WTC11 (cell line): ENCODE results near the gene CACNA2D3. TPM values are rescaled to one million over a fixed set of nuclear protein-coding genes. Genes with fewer than 3 reads are reported as not detected.
A peak's percentile ranks its signal among the peaks of the same experiment; 100 is the strongest.

Experiments used
- AR ChIP-seq: fragments of 250-450 bp; sonication (Bioruptor Pico); IDR thresholded peaks from 2 replicates; pipeline ENCODE4 v1.9.0; 2021; ENCODE audit warnings: mild to moderate bottlenecking
- ATF6 ChIP-seq: sonication (generic); formaldehyde crosslinking; IDR thresholded peaks from 2 replicates; pipeline ENCODE4 v1.8.1; 2023; ENCODE audit warnings: mild to moderate bottlenecking, missing genetic modification reagents
- CDX4 ChIP-seq: fragments of 250-450 bp; sonication (Bioruptor Pico); IDR thresholded peaks from 2 replicates; pipeline ENCODE4 v1.9.0; 2021; ENCODE audit warnings: moderate library complexity, mild to moderate bottlenecking, inconsistent platforms, borderline replicate concordance
- CREM ChIP-seq: sonication (generic); formaldehyde crosslinking; IDR thresholded peaks from 2 replicates; pipeline ENCODE4 v1.8.1; 2022; ENCODE audit warnings: mild to moderate bottlenecking, missing genetic modification reagents, moderate library complexity
- ERG ChIP-seq: fragments of 250-450 bp; sonication (Bioruptor Pico); IDR thresholded peaks from 2 replicates; pipeline ENCODE4 v1.8.0; 2021; ENCODE audit warnings: mild to moderate bottlenecking
- HMGXB4 ChIP-seq: sonication (generic); formaldehyde crosslinking; IDR thresholded peaks from 2 replicates; pipeline ENCODE4 v1.8.1; 2023; ENCODE audit warnings: mild to moderate bottlenecking, moderate library complexity, missing genetic modification reagents
- IRF1 ChIP-seq: sonication (generic); formaldehyde crosslinking; IDR thresholded peaks from 2 replicates; pipeline ENCODE4 v1.8.0; 2023; ENCODE audit warnings: missing genetic modification reagents
- JUN ChIP-seq: sonication (generic); formaldehyde crosslinking; IDR thresholded peaks from 2 replicates; pipeline ENCODE4 v1.8.0; 2023; ENCODE audit warnings: mild to moderate bottlenecking, missing genetic modification reagents
- PRDM15 ChIP-seq: sonication (generic); formaldehyde crosslinking; IDR thresholded peaks from 2 replicates; pipeline ENCODE4 v1.8.0; 2022; ENCODE audit warnings: missing genetic modification reagents
- TCF7 ChIP-seq: sonication (generic); formaldehyde crosslinking; IDR thresholded peaks from 2 replicates; pipeline ENCODE4 v1.8.0; 2022; ENCODE audit warnings: mild to moderate bottlenecking, low read depth, missing genetic modification reagents, moderate library complexity
- ZBTB43 ChIP-seq: sonication (generic); formaldehyde crosslinking; IDR thresholded peaks from 2 replicates; pipeline ENCODE4 v1.8.1; 2023; ENCODE audit warnings: mild to moderate bottlenecking, missing genetic modification reagents
- ZMAT4 ChIP-seq: fragments of 250-450 bp; sonication (Bioruptor Pico); IDR thresholded peaks from 2 replicates; pipeline ENCODE4 v1.9.0; 2021; ENCODE audit warnings: mild to moderate bottlenecking
- ZNF138 ChIP-seq: sonication (generic); formaldehyde crosslinking; conservative IDR thresholded peaks from 2 replicates; pipeline ENCODE4 v1.8.1; 2022; ENCODE audit warnings: mild to moderate bottlenecking, moderate library complexity, missing genetic modification reagents
- ZNF532 ChIP-seq: fragments of 250-450 bp; sonication (Bioruptor Pico); IDR thresholded peaks from 2 replicates; pipeline ENCODE4 v1.9.0; 2021; ENCODE audit warnings: mild to moderate bottlenecking, borderline replicate concordance
- total RNA-seq: library from RNA; stranded (reverse); gene quantifications from 3 replicates; pipeline ENCODE4 v1.2.3, GENCODE V29; 2021

The CACNA2D3 gene
- total RNA-seq, 1 experiment from 2014 or later, result 5.0 TPM

- TF ChIP-seq ZMAT4, result no peak
- TF ChIP-seq TCF7 (CRISPR knock-in tag), result no peak
- peak; percentile 22; the same call in 1 of the 2 replicates for TF ChIP-seq PRDM15
- TF ChIP-seq ZBTB43 (CRISPR knock-in tag), result 0 out of 2 replicates have a peak, but pooled peaks have one; percentile 28
- no peak for TF ChIP-seq ZNF138 (CRISPR knock-in tag)
- 0 out of 2 replicates have a peak, but pooled peaks have one; percentile 33 for TF ChIP-seq HMGXB4 (CRISPR knock-in tag)
- TF ChIP-seq ZNF532 (CRISPR knock-in tag), result no peak
- TF ChIP-seq JUN, result 0 out of 2 replicates have a peak, but pooled peaks have one; percentile 34
- no peak for TF ChIP-seq AR (CRISPR knock-in tag)
- no peak for TF ChIP-seq IRF1
- no peak for TF ChIP-seq ERG
- no peak for TF ChIP-seq CREM (CRISPR knock-in tag)
- TF ChIP-seq ATF6, result no peak
- TF ChIP-seq CDX4 (CRISPR knock-in tag), result no peak
Measured at GRCh38 chr3:54121414-54122323, 683 bp upstream of the CACNA2D3 start (continued).
